CD4-positive, alpha-beta T cell treated with Interleukin-4 for 4 hours (primary cell): ENCODE results near the gene CACNA1D.
"Not testable (repeated sequence)": the region's sequence is repeated elsewhere in the genome, so short reads cannot be mapped to it uniquely, and the experiment has no call there.

Experiments used
- DNase-seq: peaks from one replicate; pipeline ENCODE4 v3.0.0-alpha.2; 2020

Gene CACNA1D

DNA sequence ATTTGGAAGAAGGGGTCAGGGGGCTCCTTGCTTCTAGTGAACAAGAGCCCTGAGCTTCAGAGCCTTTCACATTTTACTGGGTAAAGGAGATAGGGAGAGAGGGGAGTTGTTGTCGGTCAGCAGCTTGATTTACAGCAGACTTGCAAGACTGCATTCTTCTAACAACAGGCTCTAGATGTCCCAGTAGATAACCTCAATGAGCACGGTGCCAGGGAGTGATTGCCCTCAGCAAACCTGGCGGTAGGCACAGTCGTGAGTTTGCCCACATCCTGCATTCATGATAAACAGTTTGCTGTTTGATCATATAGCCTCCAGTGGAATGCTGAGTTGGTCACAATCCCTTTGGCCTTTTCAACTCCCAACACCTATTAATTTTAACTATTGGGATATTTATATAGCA lies 170.4 kb downstream of the CACNA1D start:
- DNase-seq, result not testable (repeated sequence)

DNA sequence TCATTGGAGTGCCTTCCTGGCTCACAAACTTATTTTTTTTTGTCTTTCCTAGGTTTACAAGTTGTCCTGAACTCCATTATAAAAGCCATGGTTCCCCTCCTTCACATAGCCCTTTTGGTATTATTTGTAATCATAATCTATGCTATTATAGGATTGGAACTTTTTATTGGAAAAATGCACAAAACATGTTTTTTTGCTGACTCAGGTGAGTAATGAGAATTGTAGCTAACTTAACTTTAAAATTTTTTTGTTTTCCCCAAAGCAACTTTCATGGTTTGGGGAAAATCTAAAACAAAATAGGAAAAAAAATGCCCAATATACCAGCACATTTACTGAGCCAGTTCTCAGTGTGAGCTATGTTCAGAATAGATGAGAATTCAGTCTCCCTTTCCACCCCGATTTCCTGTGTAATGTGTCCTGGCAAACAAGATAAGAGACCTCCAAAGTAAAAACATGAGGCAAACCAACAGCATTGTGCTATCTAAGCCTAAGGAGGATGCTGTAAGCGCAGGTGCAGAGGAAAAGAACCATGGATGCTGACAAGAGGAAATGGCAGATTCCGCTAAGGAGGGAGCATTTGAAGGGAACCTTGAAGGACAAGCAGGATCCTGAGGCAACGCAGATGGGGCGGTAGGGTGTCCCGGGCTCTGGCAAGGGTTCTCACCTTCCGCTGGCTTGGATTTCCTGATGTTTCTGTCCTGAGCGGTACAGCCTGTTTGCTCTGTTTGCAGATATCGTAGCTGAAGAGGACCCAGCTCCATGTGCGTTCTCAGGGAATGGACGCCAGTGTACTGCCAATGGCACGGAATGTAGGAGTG lies 171.4 kb downstream of the CACNA1D start:
- no peak for DNase-seq

GRCh38 chr3:53668872-53669271 lies 174.5 kb downstream of the CACNA1D start:
- DNase-seq, result no peak

DNA sequence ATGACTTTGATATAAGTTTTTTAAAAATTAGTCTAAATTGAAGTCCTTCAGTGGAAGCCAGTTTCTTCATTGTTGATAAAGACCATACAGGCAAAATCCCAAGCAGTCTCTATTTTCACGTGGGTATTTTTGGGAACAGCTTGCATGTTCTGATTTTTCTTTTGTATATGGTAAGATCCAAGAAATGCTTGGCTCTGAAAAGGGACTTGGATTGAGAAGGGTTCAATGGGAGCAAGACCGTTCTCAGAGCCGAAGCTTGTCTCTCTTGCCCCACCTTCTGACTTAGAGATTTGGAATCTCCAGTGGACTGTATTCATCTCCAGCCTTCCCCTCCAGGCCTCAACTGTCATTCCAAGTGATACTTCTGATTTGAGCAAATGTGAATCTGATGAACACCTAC lies 176.3 kb downstream of the CACNA1D start:
- DNase-seq, result no peak

GRCh38 chr3:53671192-53671960 lies 177.0 kb downstream of the CACNA1D start:
- DNase-seq, result no peak

GRCh38 chr3:53671961-53672299 lies 177.5 kb downstream of the CACNA1D start:
- DNase-seq, result no peak

DNA sequence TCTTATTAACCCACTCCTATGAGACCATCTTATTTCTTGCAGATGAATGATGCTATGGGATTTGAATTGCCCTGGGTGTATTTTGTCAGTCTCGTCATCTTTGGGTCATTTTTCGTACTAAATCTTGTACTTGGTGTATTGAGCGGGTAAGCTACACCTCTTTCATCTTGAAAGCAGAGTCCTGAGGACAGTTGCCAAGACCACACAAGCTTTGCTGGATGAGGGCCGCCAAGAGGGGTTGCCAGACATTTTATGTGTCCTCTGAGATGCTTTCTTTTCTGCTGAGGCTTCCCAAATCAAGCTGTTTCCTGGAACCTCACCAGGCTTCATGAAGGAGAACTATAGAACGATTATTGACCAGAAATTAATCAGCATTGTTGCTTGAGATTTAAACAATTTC lies 178.6 kb downstream of the CACNA1D start:
- DNase-seq, result no peak

GRCh38 chr3:53673722-53674350 lies 179.4 kb downstream of the CACNA1D start:
- DNase-seq, result no peak

DNA sequence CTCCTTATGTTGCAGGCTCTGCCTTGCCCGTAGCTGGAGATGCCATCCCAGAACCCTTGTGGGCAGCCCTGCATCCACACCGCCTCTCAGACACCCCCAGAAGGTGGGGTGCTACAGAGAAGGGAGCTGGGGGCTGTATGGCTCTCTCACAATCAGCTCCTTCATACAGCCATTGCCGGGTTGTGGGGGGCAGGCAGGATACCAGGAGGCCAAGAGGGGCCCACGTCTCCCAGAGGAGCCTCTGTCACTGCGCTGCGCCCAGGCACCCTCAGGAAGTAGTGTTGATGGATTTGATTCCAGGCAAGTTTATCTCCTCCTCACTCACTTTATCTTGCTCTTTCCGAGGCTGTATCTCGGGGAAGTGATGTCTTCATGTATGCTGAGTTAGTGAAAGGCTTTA lies 180.2 kb downstream of the CACNA1D start:
- no peak for DNase-seq

- no peak for DNase-seq
Measured at GRCh38 chr3:53675022-53675697, 180.7 kb downstream of the CACNA1D start.

DNA sequence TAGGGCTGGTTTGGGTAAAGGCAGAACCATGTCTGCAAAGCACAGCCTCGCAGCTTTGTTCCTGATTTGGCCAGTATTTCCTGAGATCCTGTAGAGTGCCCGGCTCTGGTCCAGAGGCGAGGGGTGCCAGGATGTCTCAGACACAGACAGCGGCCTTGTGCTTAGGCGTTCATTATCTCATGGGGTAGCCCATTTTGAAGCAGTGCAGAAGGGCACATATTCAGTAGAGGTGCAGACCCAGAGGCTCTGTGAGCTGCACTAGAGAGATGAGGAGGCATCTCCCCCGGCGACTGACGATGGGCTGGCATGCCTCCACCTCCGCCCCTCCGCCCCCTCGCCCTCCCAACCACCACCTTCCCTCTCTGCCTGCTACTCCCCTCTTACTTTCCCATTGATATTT lies 181.5 kb downstream of the CACNA1D start:
- DNase-seq, result no peak

- DNase-seq, result no peak
Measured at GRCh38 chr3:53677413-53677812, 183.0 kb downstream of the CACNA1D start.

DNA sequence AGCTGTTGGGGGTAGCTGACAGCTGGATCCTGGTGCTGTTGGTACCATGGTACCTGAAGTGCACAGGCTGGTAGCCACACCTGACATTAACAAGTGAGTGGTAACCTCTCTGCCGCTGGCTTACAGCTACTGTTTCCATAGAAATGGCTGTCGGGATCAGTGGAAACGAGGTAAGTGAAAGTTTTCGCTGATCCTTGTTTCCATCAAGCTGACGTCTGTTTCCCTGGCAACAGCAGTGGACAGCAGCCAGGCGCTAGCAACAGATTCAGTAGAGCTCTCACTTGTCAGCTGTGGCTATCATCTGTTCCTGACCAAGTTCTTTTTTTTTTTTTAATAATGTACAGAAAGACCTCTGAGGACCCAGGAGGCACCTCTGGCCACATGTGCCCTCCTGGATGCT lies 185.6 kb downstream of the CACNA1D start:
- no peak for DNase-seq

DNA sequence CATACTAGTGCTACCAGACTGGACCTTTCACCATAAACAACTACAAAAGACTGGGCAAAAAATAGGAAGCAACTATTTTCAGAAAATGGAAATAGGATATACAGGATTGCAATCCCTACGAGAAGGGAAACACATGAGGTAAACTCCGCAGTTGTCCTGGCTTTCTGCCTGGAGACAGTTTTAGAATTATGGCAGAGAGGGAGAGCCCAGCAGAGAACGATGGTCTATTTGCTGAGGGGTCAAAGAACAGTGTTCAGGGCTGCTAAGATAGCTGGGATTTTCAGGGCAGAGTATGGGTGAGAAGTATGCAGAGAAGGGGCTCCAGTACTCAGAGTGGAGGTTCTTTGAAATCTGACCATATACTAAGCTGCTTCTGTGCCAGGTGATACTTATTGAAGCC lies 188.4 kb downstream of the CACNA1D start:
- DNase-seq, result no peak

DNA sequence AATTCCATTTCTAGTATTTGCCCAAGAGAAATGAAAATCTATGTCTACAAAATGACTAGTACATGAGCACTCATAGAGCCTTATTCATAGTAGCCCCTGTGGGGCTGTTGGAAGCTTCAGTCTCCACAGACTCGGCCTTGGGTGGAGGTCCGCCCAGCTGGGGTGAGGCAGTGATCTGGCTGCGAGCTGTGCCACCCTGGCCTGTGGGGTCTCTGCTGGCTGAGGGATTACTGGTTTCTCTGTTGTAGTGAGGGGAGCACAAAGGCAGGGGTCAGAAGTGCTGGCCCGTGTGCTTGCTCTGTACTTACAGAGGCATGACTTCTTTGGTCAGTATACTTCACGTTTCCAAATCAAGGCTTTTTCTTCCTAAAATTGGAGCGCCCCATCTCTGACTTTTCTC lies 193.7 kb downstream of the CACNA1D start:
- no peak for DNase-seq

- no peak for DNase-seq
Measured at GRCh38 chr3:53688989-53689388, 194.6 kb downstream of the CACNA1D start.

DNA sequence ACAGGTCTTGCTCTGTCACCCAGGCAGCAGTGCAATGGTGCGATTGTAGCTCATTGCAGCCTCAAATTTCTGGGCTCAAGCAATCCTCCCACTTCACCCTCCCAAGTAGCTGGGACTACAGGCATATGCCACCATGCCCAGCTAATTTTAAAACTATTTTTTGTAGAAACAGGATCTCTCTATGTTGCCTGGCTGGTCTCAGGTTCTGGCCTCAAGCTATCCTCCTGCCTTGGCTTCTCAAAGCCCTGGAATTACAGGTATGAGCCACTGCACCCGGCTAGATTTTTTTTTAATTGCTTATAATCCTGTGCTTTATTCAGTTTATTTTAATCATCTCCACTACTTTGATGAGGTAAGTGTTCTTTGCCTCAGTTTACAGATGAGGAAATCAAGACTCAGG lies 195.3 kb downstream of the CACNA1D start:
- no peak for DNase-seq

GRCh38 chr3:53690521-53690920 lies 196.1 kb downstream of the CACNA1D start:
- DNase-seq, result no peak

DNA sequence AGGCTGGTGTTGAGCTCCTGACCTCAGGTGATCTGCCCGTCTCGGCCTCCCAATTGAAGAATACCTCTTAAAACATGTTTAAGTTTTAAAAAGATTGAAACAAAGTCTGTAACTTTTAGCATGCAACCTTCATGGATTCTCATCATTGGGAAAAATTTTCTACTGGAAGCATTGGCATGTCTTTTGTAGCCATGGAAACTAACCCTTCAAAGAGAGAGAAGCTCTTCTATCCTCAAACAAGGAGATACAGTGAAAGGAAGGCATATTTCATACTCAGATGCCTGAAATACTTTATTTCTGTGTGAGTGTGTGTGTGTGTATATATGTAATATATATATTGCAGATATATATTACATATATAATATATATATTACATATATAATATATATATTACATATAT lies 196.9 kb downstream of the CACNA1D start:
- no peak for DNase-seq

DNA sequence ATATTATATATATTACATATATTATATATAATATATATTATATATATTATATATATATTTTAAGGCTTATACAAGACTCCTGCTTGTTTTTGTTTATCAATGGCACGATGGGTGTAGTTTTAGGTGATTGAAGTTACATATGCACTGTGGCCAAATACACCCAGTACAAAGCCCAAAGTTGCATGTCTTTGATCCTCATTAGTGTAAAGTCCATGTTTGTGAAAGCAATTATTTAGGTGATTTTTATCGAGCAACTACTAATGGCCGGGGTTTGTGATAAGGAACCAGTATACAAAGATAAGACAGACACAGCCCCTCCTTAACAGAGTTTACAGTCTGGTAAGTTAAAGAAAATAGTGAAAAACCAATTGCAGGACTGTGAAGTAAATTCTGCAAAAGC lies 197.5 kb downstream of the CACNA1D start:
- no peak for DNase-seq

GRCh38 chr3:53693451-53693850 lies 199.0 kb downstream of the CACNA1D start:
- no peak for DNase-seq

DNA sequence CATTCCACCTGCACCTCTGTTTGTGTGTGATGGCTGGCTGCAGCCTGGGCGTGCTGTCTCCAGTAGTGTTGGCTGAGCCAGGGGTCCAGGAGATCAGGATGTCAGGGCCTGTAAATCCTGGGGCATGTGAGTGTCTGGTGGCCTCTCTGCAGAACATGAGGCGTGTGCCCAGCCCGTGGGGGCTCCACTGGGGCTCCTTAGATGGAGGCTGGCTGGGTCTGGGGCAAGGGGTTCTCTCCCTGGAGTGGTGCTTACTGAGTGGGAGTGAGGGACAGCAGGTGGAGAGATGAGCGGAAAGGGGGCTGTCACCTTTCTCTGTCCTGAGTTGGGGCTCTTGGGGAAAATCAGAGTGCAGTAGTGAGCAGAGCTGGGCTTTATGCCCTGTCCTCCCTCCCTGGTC lies 199.6 kb downstream of the CACNA1D start:
- DNase-seq, result no peak

GRCh38 chr3:53694666-53695323 lies 200.4 kb downstream of the CACNA1D start:
- no peak for DNase-seq
